Adrenal gland (tissue), 5 donors: ENCODE results near the gene RPRM.

Experiments
- POLR2A ChIP-seq, 2 donors: fragments of 450-650 bp; IDR thresholded peaks; one replicate each; pipeline ENCODE4 v1.6.1; 2017; ENCODE audit warnings: antibody characterized with exemption in 2 of 2, mild to moderate bottlenecking in 2 of 2, moderate library complexity in 1 of 2
- TF ChIP-seq, protein P1 (sequence below), 6 experiments: fragments of 450-650 bp in 4 of 6; fragments of 200-600 bp in 2 of 6; sonication (generic) in 1 of 6; IDR thresholded peaks; 1 replicate in 5 of 6; 2 replicates in 1 of 6; pipeline versions ENCODE4 v1.5.1 to v1.8.0; 2016 to 2021; ENCODE audit warnings: antibody characterized with exemption in 6 of 6, mild to moderate bottlenecking in 2 of 6, moderate library complexity in 1 of 6
- donor health status: DM: no; HTN: no; CAD: no.

- TF ChIP-seq, protein P1, sequence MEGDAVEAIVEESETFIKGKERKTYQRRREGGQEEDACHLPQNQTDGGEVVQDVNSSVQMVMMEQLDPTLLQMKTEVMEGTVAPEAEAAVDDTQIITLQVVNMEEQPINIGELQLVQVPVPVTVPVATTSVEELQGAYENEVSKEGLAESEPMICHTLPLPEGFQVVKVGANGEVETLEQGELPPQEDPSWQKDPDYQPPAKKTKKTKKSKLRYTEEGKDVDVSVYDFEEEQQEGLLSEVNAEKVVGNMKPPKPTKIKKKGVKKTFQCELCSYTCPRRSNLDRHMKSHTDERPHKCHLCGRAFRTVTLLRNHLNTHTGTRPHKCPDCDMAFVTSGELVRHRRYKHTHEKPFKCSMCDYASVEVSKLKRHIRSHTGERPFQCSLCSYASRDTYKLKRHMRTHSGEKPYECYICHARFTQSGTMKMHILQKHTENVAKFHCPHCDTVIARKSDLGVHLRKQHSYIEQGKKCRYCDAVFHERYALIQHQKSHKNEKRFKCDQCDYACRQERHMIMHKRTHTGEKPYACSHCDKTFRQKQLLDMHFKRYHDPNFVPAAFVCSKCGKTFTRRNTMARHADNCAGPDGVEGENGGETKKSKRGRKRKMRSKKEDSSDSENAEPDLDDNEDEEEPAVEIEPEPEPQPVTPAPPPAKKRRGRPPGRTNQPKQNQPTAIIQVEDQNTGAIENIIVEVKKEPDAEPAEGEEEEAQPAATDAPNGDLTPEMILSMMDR (IDR thresholded peaks at IDR 0.05) = no peak
- peak in 1 of 2 donors; percentile 15 for TF ChIP-seq POLR2A (IDR thresholded peaks at IDR 0.05)
Measured at GRCh38 chr2:153477636-153478288, 800 bp downstream of the RPRM start.
